Neural crest cell (in vitro differentiated cells): ENCODE measurements around the gene CCDC88B. TPM values are rescaled to one million over a fixed set of nuclear protein-coding genes. Genes with fewer than 3 reads are reported as not detected.

ENCODE experiments used
- DNase-seq: peaks from one replicate; pipeline ENCODE4 v3.0.0; 2021; ENCODE audit warnings: low read depth, mixed read lengths, low spot score
- H3K27ac Mint-ChIP-seq: one replicate; pipeline ENCODE4 v1.8.0; 2021; ENCODE audit warnings: mild to moderate bottlenecking, mixed read lengths; ENCODE audit not compliant: unreplicated experiment
- H3K27me3 Mint-ChIP-seq: 2 replicates; pipeline ENCODE4 v1.8.0; 2021; ENCODE audit warnings: low read depth, mild to moderate bottlenecking, mixed read lengths
- H3K36me3 Mint-ChIP-seq: 2 replicates; pipeline ENCODE4 v1.8.0; 2021; ENCODE audit warnings: low read depth, mild to moderate bottlenecking, mixed read lengths
- H3K4me1 Mint-ChIP-seq: 2 replicates; pipeline ENCODE4 v1.8.0; 2021; ENCODE audit warnings: mixed read lengths
- H3K4me3 Mint-ChIP-seq: one replicate; pipeline ENCODE4 v1.8.0; 2021; ENCODE audit warnings: mild to moderate bottlenecking, mixed read lengths
- H3K9me3 Mint-ChIP-seq: 2 replicates; pipeline ENCODE4 v1.8.0; 2021; ENCODE audit warnings: mixed read lengths
- CTCF ChIP-seq: fragments of 200-600 bp; sonication (generic); conservative IDR thresholded peaks from 2 replicates; pipeline ENCODE4 v1.5.0; 2021; ENCODE audit warnings: antibody characterized with exemption, mild to moderate bottlenecking
- total RNA-seq: library from RNA; stranded (reverse); gene quantifications from 2 replicates; pipeline ENCODE4 v1.2.1, GENCODE V29; 2021

The CCDC88B gene
- total RNA-seq, 1 donor from 2014 or later = 1.1 TPM

GRCh38 chr11:64385945-64386704, 46.1 kb downstream of the CCDC88B start:
- Mint-ChIP-seq H3K4me1 (peaks cover 5% of the 10 kb centered on the region), H3K27ac (no peak overlapping the region), H3K4me3 (no peak overlapping the region), H3K36me3 (no peaks in the 10 kb centered on the region), H3K9me3 (no peaks in the 10 kb centered on the region), H3K27me3 (peaks cover 3% of the 10 kb centered on the region)
- no peak for DNase-seq
- TF ChIP-seq CTCF = no peak

- no peak overlapping the region for H3K27ac Mint-ChIP-seq
- DNase-seq = no peak
- H3K4me1 Mint-ChIP-seq = peaks cover under 1% of the 10 kb centered on the region
- H3K9me3 Mint-ChIP-seq = no peaks in the 10 kb centered on the region
- TF ChIP-seq CTCF = no peak
- H3K4me3 Mint-ChIP-seq = no peak overlapping the region
- no peaks in the 10 kb centered on the region for H3K36me3 Mint-ChIP-seq
- no peaks in the 10 kb centered on the region for H3K27me3 Mint-ChIP-seq
These were observed 47.9 kb downstream of the CCDC88B start for GRCh38 chr11:64387916-64388315.

- H3K27ac Mint-ChIP-seq = no peak overlapping the region
- no peak for DNase-seq
- TF ChIP-seq CTCF = no peak
- no peaks in the 10 kb centered on the region for H3K36me3 Mint-ChIP-seq
- H3K27me3 Mint-ChIP-seq = no peaks in the 10 kb centered on the region
- H3K4me1 Mint-ChIP-seq = no peaks in the 10 kb centered on the region
- H3K9me3 Mint-ChIP-seq = no peaks in the 10 kb centered on the region
- H3K4me3 Mint-ChIP-seq = no peak overlapping the region
These were observed 48.9 kb downstream of the CCDC88B start for GRCh38 chr11:64388894-64389293.

GRCh38 chr11:64389851-64390250, 49.8 kb downstream of the CCDC88B start:
- no peaks in the 10 kb centered on the region for H3K27me3 Mint-ChIP-seq
- H3K9me3 Mint-ChIP-seq = no peaks in the 10 kb centered on the region
- H3K36me3 Mint-ChIP-seq = no peaks in the 10 kb centered on the region
- TF ChIP-seq CTCF = no peak
- no peak overlapping the region for H3K4me3 Mint-ChIP-seq
- H3K4me1 Mint-ChIP-seq = no peaks in the 10 kb centered on the region
- H3K27ac Mint-ChIP-seq = no peak overlapping the region
- no peak for DNase-seq

- Mint-ChIP-seq H3K4me3 (no peak overlapping the region), H3K36me3 (no peaks in the 10 kb centered on the region), H3K27me3 (no peaks in the 10 kb centered on the region), H3K27ac (no peak overlapping the region), H3K4me1 (peaks cover 3% of the 10 kb centered on the region), H3K9me3 (no peaks in the 10 kb centered on the region)
- TF ChIP-seq CTCF = no peak
- no peak for DNase-seq
These were observed 50.6 kb downstream of the CCDC88B start for GRCh38 chr11:64390558-64390957.
